Fibroblast of lung (primary cell): ENCODE data around the gene LBHD2. TPM values are rescaled to one million over a fixed set of nuclear protein-coding genes. Genes with fewer than 3 reads are reported as not detected.

Source experiments
- DNase-seq, 2 donors: peaks; one replicate each; pipeline versions ENCODE4 v3.0.0 to v3.0.0-alpha.2; 2010; ENCODE audit warnings: low read depth in 2 of 2
- H2AFZ ChIP-seq: 2 replicates; pipeline ENCODE4 v1.5.1; 2012; ENCODE audit warnings: low read length, control low read depth, inconsistent platforms
- H3K27ac ChIP-seq: 2 replicates; pipeline ENCODE4 v1.5.1; 2011; ENCODE audit warnings: low read length, control low read depth; ENCODE audit not compliant: insufficient read depth
- H3K27me3 ChIP-seq: 2 replicates; pipeline ENCODE4 v1.5.1; 2011; ENCODE audit warnings: mild to moderate bottlenecking, low read length; ENCODE audit not compliant: control insufficient read depth, insufficient read depth
- H3K36me3 ChIP-seq: 2 replicates; pipeline ENCODE4 v1.5.1; 2011; ENCODE audit warnings: low read length; ENCODE audit not compliant: control insufficient read depth, insufficient read depth
- H3K4me1 ChIP-seq: 2 replicates; pipeline ENCODE4 v1.5.1; 2011; ENCODE audit warnings: low read length; ENCODE audit not compliant: control insufficient read depth, insufficient read depth; ENCODE audit errors: extremely low read depth
- H3K4me2 ChIP-seq: 2 replicates; pipeline ENCODE4 v1.5.1; 2011; ENCODE audit warnings: low read length, control low read depth; ENCODE audit not compliant: insufficient read depth; ENCODE audit errors: extremely low read depth
- H3K4me3 ChIP-seq, 4 experiments: fragments of 200-600 bp in 1 of 4; sonication (generic) in 1 of 4; replicated peaks in 1 of 4; 2 replicates each; pipeline ENCODE4 v1.5.1; 2011 to 2016; ENCODE audit warnings: low read length in 4 of 4, low read depth in 3 of 4, mild to moderate bottlenecking in 3 of 4, control low read depth in 2 of 4, inconsistent platforms in 1 of 4, mixed read lengths in 1 of 4; ENCODE audit not compliant: insufficient read depth in 1 of 4; ENCODE audit errors: control extremely low read depth in 1 of 4
- H3K79me2 ChIP-seq: 2 replicates; pipeline ENCODE4 v1.5.1; 2012; ENCODE audit warnings: mild to moderate bottlenecking, low read length, inconsistent platforms; ENCODE audit not compliant: control insufficient read depth, insufficient read depth
- H3K9ac ChIP-seq: 2 replicates; pipeline ENCODE4 v1.5.1; 2011; ENCODE audit warnings: mild to moderate bottlenecking, low read length, control low read depth; ENCODE audit not compliant: insufficient read depth
- H3K9me3 ChIP-seq: 2 replicates; pipeline ENCODE4 v1.5.1; 2012; ENCODE audit warnings: low read depth, low read length; ENCODE audit not compliant: control insufficient read depth, insufficient read depth
- H4K20me1 ChIP-seq: 2 replicates; pipeline ENCODE4 v1.5.1; 2011; ENCODE audit warnings: low read length; ENCODE audit not compliant: control insufficient read depth, insufficient read depth; ENCODE audit errors: extremely low read depth
- EZH2 ChIP-seq: IDR thresholded peaks from 2 replicates; pipeline ENCODE4 v1.5.1; 2012; ENCODE audit warnings: low read length, control low read depth, mild to moderate bottlenecking; ENCODE audit errors: missing control alignments
- polyA plus RNA-seq, 2 donors: library from polyadenylated mRNA; depleted of rRNA in 1 of 2; stranded (reverse) in 1 of 2; unstranded in 1 of 2; fragments of >200 nt; gene quantifications; 2 replicates each; pipeline ENCODE4 v1.2.1, GENCODE V29; 2011 to 2012; ENCODE audit warnings: missing spikeins in 1 of 2
- total RNA-seq: library from RNA; depleted of rRNA; stranded (reverse); fragments of >200 nt; gene quantifications from 2 replicates; pipeline ENCODE4 v1.2.1, GENCODE V29; 2014
- TF ChIP-seq, protein P1 (sequence below), 2 donors: IDR thresholded peaks in 1 of 2; conservative IDR thresholded peaks in 1 of 2; 1 replicate in 1 of 2; 2 replicates in 1 of 2; pipeline ENCODE4 v1.5.1; 2011 to 2012; ENCODE audit warnings: low read length in 2 of 2, control low read depth in 1 of 2, inconsistent platforms in 1 of 2, low read depth in 1 of 2, mild to moderate bottlenecking in 1 of 2

Gene LBHD2
- total and polyA plus RNA-seq, 2 donors (not counting 1 experiment from before 2014, with no cell fraction given) = not detected

DNA sequence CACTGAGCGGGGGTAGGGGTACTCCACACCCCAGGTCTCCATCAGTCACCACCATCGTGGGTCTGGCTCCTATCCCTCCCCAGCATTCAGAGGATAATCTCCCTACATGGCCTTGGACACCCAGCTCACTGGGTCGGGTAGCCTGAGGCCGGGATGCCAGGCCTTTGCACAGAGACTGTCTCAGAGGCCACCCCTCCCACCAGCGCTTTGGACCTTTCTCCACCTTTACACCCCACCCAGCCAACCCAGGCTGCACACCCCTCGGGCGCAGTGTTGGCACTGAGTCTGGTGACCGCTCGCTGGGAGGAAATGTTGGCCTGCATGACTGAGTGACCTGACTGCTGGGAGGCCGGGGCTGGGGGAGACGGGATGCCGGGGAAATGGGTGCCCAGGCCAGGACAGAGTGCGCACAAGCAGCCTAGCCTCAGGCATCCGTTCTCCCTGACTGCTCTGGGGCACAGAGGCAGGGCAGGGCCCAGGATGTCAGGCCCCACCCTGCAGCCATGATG, 10.6 kb upstream of the LBHD2 start:
- Histone ChIP-seq H3K79me2 (no peaks in the 10 kb centered on the region), H3K4me1 (peaks cover 4% of the 10 kb centered on the region), H2AFZ (no peak overlapping the region), H3K4me3 (no peak overlapping the region), H3K27me3 (no peaks in the 10 kb centered on the region), H4K20me1 (no peaks in the 10 kb centered on the region), H3K27ac (no peak overlapping the region), H3K9ac (no peak overlapping the region), H3K9me3 (no peaks in the 10 kb centered on the region), H3K4me2 (no peak overlapping the region), H3K36me3 (no peaks in the 10 kb centered on the region)
- TF ChIP-seq, protein P1, sequence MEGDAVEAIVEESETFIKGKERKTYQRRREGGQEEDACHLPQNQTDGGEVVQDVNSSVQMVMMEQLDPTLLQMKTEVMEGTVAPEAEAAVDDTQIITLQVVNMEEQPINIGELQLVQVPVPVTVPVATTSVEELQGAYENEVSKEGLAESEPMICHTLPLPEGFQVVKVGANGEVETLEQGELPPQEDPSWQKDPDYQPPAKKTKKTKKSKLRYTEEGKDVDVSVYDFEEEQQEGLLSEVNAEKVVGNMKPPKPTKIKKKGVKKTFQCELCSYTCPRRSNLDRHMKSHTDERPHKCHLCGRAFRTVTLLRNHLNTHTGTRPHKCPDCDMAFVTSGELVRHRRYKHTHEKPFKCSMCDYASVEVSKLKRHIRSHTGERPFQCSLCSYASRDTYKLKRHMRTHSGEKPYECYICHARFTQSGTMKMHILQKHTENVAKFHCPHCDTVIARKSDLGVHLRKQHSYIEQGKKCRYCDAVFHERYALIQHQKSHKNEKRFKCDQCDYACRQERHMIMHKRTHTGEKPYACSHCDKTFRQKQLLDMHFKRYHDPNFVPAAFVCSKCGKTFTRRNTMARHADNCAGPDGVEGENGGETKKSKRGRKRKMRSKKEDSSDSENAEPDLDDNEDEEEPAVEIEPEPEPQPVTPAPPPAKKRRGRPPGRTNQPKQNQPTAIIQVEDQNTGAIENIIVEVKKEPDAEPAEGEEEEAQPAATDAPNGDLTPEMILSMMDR (conservative IDR thresholded peaks at IDR 0.05 in 1 of 2, IDR thresholded peaks at IDR 0.05 in 1 of 2; ENCODE audit: low read depth in 1 of 2, low read length in 2 of 2) = no peak
- TF ChIP-seq EZH2 = no peak
- no peak for DNase-seq

GRCh38 chr14:103073876-103074728, 9.9 kb upstream of the LBHD2 start:
- Histone ChIP-seq H3K27me3 (no peaks in the 10 kb centered on the region), H3K27ac (no peak overlapping the region), H3K9ac (no peak overlapping the region), H3K9me3 (no peaks in the 10 kb centered on the region), H3K4me3 (no peak overlapping the region), H3K4me1 (peaks cover 4% of the 10 kb centered on the region), H4K20me1 (no peaks in the 10 kb centered on the region), H3K79me2 (no peaks in the 10 kb centered on the region), H2AFZ (no peak overlapping the region), H3K4me2 (no peak overlapping the region), H3K36me3 (no peaks in the 10 kb centered on the region)
- no peak for DNase-seq
- TF ChIP-seq EZH2 = no peak
- TF ChIP-seq, protein P1 (conservative IDR thresholded peaks at IDR 0.05 in 1 of 2, IDR thresholded peaks at IDR 0.05 in 1 of 2; ENCODE audit: low read depth in 1 of 2, low read length in 2 of 2) = no peak

GRCh38 chr14:103074729-103075367, 9.2 kb upstream of the LBHD2 start:
- no peak overlapping the region for H2AFZ ChIP-seq

More at GRCh38 chr14:103074729-103075367, 9.2 kb upstream of the LBHD2 start:
- no peaks in the 10 kb centered on the region for H3K36me3 ChIP-seq
- H3K9ac ChIP-seq = no peak overlapping the region
- no peak for TF ChIP-seq EZH2
- TF ChIP-seq, protein P1 (conservative IDR thresholded peaks at IDR 0.05 in 1 of 2, IDR thresholded peaks at IDR 0.05 in 1 of 2; ENCODE audit: low read depth in 1 of 2, low read length in 2 of 2) = no peak
- no peak for DNase-seq
- no peaks in the 10 kb centered on the region for H4K20me1 ChIP-seq
- H3K4me3 ChIP-seq = peak overlapping the region in 3 of 4 experiments; percentile 44 to 59 (median 45)
- peak overlapping the region; percentile 87 for H3K4me2 ChIP-seq
- H3K27me3 ChIP-seq = no peaks in the 10 kb centered on the region
- H3K79me2 ChIP-seq = no peaks in the 10 kb centered on the region
- H3K27ac ChIP-seq = no peak overlapping the region
- H3K4me1 ChIP-seq = peaks cover 4% of the 10 kb centered on the region
- no peaks in the 10 kb centered on the region for H3K9me3 ChIP-seq
